ENCODE results near the gene KCTD21.
A peak's percentile ranks its signal among the peaks of the same experiment; 100 is the strongest.

Gene KCTD21

DNA sequence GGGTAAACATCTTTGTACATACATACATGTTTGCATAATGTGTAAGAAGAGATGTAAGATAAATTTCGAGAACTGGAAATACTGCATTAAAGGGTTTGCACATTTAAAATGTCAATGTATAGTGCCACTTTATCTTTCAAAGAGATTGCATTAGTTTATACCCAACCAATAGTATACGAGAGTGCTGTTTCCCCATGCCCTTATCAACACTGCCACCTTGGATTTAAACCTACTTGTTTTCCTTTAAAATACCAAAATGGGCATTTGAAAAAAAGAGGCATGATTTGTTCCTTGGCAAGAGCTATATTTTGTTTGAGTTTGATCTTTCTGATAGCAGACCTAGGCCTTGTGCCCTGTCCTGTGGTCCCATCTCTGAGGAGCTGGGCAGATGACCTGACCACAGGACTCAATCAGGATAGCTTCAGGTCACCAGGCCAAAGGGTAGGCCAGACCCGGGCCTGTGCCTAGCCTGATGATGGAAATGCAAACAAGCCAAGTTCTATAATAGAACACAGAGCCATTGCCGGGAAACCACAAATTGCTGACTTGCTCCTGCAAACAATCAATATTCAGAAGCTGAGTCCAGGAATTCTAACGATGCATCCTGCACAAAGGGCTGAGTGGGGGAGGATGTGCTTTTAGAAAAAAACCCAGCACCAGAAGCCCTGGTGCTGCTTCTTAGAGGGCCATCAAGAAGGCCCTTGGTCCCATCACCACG is 32.1 kb downstream of the KCTD21 start:
- ChIA-PET CTCF (interaction anchor here (1.1 kb wide), 1 partner anchor 408 kb away, joined by 5 read pairs; no protein-coding TSS in a partner anchor), POLR2A (interaction anchor here (0.6 to 1.0 kb wide), 2 partner anchors 32 to 408 kb away, joined by 3 read pairs; partner anchors contain the start of genes KCTD21 and USP35)
- no peak for DNase-seq (ENCODE audit: low read depth, low spot score)

DNA sequence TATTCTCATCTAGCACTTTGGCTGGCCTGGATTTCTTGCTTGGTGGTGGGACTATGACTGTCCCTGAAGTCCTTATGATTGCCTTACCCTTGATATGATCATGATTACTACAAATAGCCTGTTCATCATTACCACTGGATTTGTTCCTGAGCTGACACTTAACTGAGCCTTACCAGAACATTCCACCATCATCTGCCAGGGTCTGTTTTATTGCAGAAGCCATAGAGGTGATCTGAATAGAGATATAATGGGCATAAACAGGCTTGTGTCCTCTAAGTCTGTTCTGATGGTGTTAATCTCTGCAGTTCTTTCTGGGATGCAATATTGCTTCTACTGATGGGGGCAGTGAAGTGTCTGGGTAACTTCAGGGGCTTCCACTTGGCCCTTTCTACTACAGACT is 36.6 kb downstream of the KCTD21 start:
- POLR2A ChIA-PET: no interaction called here
- TF ChIP-seq, protein P1, sequence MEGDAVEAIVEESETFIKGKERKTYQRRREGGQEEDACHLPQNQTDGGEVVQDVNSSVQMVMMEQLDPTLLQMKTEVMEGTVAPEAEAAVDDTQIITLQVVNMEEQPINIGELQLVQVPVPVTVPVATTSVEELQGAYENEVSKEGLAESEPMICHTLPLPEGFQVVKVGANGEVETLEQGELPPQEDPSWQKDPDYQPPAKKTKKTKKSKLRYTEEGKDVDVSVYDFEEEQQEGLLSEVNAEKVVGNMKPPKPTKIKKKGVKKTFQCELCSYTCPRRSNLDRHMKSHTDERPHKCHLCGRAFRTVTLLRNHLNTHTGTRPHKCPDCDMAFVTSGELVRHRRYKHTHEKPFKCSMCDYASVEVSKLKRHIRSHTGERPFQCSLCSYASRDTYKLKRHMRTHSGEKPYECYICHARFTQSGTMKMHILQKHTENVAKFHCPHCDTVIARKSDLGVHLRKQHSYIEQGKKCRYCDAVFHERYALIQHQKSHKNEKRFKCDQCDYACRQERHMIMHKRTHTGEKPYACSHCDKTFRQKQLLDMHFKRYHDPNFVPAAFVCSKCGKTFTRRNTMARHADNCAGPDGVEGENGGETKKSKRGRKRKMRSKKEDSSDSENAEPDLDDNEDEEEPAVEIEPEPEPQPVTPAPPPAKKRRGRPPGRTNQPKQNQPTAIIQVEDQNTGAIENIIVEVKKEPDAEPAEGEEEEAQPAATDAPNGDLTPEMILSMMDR (IDR thresholded peaks at IDR 0.05; ENCODE audit: insufficient read depth, low read length, missing control alignments): no peak
- H3K4me3 ChIP-seq (ENCODE audit: low read depth, low read length): no peak overlapping the region
- CTCF ChIA-PET: interaction anchor here (3.0 kb wide), 1 partner anchor 12 kb away, joined by 14 read pairs; the partner anchor contains the start of gene ALG8
- no peak for DNase-seq (ENCODE audit: low read depth, low spot score)

More for the DNA sequence above, 32.1 kb downstream of the KCTD21 start:
- H3K4me3 ChIP-seq (ENCODE audit: low read depth, low read length): no peak overlapping the region
- TF ChIP-seq, protein P1 (IDR thresholded peaks at IDR 0.05; ENCODE audit: insufficient read depth, low read length, missing control alignments): no peak

DNA sequence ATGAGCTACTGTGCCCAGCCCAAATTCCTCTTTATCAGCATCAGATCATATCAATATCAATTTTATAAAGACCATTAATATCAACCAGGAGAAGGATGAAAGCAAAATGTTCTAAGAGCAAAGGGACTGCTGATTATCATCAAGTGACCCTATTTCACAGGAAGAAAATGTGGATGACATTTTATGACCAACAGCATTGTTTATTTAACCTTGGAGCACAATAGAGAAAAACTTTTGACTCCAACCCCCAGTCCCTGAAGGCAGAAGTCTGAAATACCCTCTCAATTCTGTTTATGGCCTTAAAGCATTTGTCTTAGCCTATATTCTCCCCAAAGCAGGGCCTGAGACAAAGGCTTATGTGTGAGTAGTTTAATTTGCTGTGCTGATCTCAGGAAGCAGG is 37.7 kb downstream of the KCTD21 start:
- H3K4me3 ChIP-seq (ENCODE audit: low read depth, low read length): no peak overlapping the region
- TF ChIP-seq, protein P1 (IDR thresholded peaks at IDR 0.05; ENCODE audit: insufficient read depth, low read length, missing control alignments): no peak
- ChIA-PET POLR2A (no interaction called here), CTCF (interaction anchor here (0.8 to 3.6 kb wide), 4 partner anchors 11 to 414 kb away, joined by 3 to 36 read pairs (median 8); partner anchors contain the start of gene ALG8)
- no peak for DNase-seq (ENCODE audit: low read depth, low spot score)

DNA sequence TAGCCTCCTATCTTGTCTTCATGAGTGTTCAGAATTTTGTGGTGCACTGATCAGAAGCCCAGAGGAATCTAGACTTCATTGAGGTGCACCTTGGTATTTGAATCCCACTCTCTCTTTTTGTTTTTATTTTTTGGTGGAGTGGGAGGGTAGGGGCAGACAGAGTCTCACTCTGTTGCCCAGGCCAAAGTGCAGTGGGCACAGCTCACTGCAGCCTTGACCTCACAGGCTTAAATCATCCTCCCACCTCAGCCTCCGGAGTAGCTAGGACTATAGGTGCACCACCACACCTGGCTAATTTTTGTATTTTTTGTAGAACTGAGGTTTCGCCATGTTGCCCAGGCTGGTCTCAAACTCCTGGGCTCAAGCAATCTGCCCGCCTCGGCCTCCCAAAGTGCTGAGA is 38.1 kb downstream of the KCTD21 start:
- H3K4me3 ChIP-seq (ENCODE audit: low read depth, low read length): no peak overlapping the region
- DNase-seq (ENCODE audit: low read depth, low spot score): no peak
- CTCF ChIA-PET: interaction anchor here (0.8 to 3.6 kb wide), 7 partner anchors 10 to 437 kb away, joined by 3 to 36 read pairs (median 6); partner anchors contain the start of genes ALG8, KCTD21 and USP35
- POLR2A ChIA-PET: no interaction called here
- TF ChIP-seq, protein P1 (IDR thresholded peaks at IDR 0.05; ENCODE audit: insufficient read depth, low read length, missing control alignments): no peak

DNA sequence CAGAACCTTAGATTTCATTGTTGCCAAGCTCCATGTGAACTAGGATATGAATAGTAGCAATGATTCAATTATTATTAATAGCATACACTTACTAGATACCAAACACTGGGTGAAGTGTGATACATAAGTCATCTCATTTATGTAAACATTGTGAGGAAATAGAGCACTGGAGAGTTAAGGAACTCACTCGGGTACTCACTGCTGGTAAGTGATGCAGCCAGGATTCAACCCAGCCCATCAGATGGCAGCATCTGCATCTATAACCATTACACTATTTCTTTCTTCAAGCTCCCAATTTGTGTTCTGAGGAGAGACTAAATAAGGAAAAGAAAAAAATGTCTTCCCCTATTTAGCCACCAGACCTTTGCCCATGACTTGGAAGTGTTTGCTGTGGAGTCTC is 38.8 kb downstream of the KCTD21 start:
- POLR2A ChIA-PET: no interaction called here
- DNase-seq (ENCODE audit: low read depth, low spot score): peak; percentile 57
- no peak overlapping the region for H3K4me3 ChIP-seq (ENCODE audit: low read depth, low read length)
- TF ChIP-seq, protein P1 (IDR thresholded peaks at IDR 0.05; ENCODE audit: insufficient read depth, low read length, missing control alignments): peak; percentile 49
- CTCF ChIA-PET: interaction anchor here (0.7 to 3.6 kb wide), 9 partner anchors 9 to 438 kb away, joined by 3 to 36 read pairs (median 4); partner anchors contain the start of genes ALG8, KCTD21 and USP35

DNA sequence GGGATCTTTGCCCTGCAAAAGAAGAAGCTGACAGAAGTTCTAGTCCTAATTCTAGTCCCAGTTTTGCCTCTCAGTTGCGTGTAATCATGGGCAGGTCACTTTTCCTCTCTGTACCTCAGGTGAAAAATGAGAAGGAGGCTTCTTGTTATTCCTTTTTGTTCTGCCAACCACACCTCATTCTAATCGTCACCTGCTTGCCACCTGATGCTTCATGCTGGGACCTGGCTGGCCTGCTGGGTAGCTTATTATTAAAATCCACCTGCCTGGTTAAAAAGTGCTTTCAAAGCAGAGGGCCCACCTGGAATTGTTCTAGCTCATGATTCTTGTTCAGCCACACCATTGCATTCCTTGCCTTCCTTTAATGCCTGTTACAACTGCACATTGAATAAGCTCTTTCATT is 40.6 kb downstream of the KCTD21 start:
- ChIA-PET POLR2A (no interaction called here), CTCF (interaction anchor here (0.6 to 3.6 kb wide), 5 partner anchors 38 to 427 kb away, joined by 3 to 36 read pairs (median 3); partner anchors contain the start of gene NARS2)
- DNase-seq (ENCODE audit: low read depth, low spot score): no peak
- no peak overlapping the region for H3K4me3 ChIP-seq (ENCODE audit: low read depth, low read length)
- TF ChIP-seq, protein P1 (IDR thresholded peaks at IDR 0.05; ENCODE audit: insufficient read depth, low read length, missing control alignments): no peak

Data from AG04449 (cell line).